GM23338 (cell line): ENCODE results near the gene DDX39B. TPM values are rescaled to one million over a fixed set of nuclear protein-coding genes. Genes with fewer than 3 reads are reported as not detected.

ENCODE experiments used
- ATAC-seq: fragments of 200-7000 bp; cut with Tn5 transposase; 3 replicates; pipeline ENCODE4 v1.9.1; 2020
- DNase-seq: peaks from one replicate; pipeline ENCODE4 v3.0.0-alpha.2; 2015; ENCODE audit warnings: low spot score
- H2AFZ ChIP-seq: fragments of 200-600 bp; sonication (generic); 2 replicates; pipeline ENCODE4 v1.8.0; 2016; ENCODE audit warnings: antibody characterized with exemption, mild to moderate bottlenecking, moderate library complexity
- H3F3A ChIP-seq: fragments of 200-600 bp; sonication (generic); replicated peaks from 2 replicates; pipeline ENCODE4 v1.8.0; 2017; ENCODE audit warnings: antibody characterized with exemption, mixed run types, low read depth
- H3K27ac ChIP-seq: fragments of 200-600 bp; sonication (generic); 2 replicates; pipeline ENCODE4 v1.6.1; 2016; ENCODE audit warnings: low read depth
- H3K27me3 ChIP-seq: fragments of 200-600 bp; sonication (generic); 2 replicates; pipeline ENCODE4 v1.8.0; 2016; ENCODE audit warnings: mild to moderate bottlenecking, mixed run types, moderate library complexity; ENCODE audit not compliant: insufficient read depth
- H3K36me3 ChIP-seq: fragments of 200-600 bp; sonication (generic); 2 replicates; pipeline ENCODE4 v1.8.0; 2016; ENCODE audit warnings: mild to moderate bottlenecking; ENCODE audit not compliant: insufficient read depth
- H3K4me1 ChIP-seq: fragments of 200-600 bp; sonication (generic); 2 replicates; pipeline ENCODE4 v1.8.0; 2016; ENCODE audit warnings: mild to moderate bottlenecking, moderate library complexity; ENCODE audit not compliant: insufficient read depth
- H3K4me2 ChIP-seq: fragments of 200-600 bp; sonication (generic); 2 replicates; pipeline ENCODE4 v1.7.1; 2017; ENCODE audit warnings: mixed run types
- H3K4me3 ChIP-seq: fragments of 200-600 bp; sonication (generic); 2 replicates; pipeline ENCODE4 v1.6.1; 2016; ENCODE audit warnings: mixed run types
- H3K79me2 ChIP-seq: fragments of 200-600 bp; sonication (generic); replicated peaks from 2 replicates; pipeline ENCODE4 v1.8.0; 2017; ENCODE audit warnings: mild to moderate bottlenecking; ENCODE audit not compliant: insufficient read depth
- H3K9me2 ChIP-seq: fragments of 200-600 bp; sonication (generic); 2 replicates; pipeline ENCODE4 v1.8.0; 2017; ENCODE audit not compliant: insufficient read depth
- H4K20me1 ChIP-seq: fragments of 200-600 bp; sonication (generic); replicated peaks from 2 replicates; pipeline ENCODE4 v1.8.0; 2017; ENCODE audit warnings: mild to moderate bottlenecking; ENCODE audit not compliant: insufficient read depth
- H3K27ac Mint-ChIP-seq: 2 replicates; pipeline ENCODE4 v1.8.0; 2020; ENCODE audit warnings: inconsistent platforms, mild to moderate bottlenecking, moderate library complexity, mixed read lengths
- H3K27me3 Mint-ChIP-seq: 3 replicates; pipeline ENCODE4 v1.8.0; 2022; ENCODE audit warnings: low read depth, mild to moderate bottlenecking, moderate library complexity, mixed read lengths, inconsistent platforms; ENCODE audit not compliant: insufficient read depth, poor library complexity
- H3K36me3 Mint-ChIP-seq: 3 replicates; pipeline ENCODE4 v1.8.0; 2021; ENCODE audit warnings: low read depth, mild to moderate bottlenecking, inconsistent platforms, moderate library complexity, mixed read lengths
- H3K4me1 Mint-ChIP-seq: 3 replicates; pipeline ENCODE4 v1.8.0; 2020; ENCODE audit warnings: mild to moderate bottlenecking, inconsistent platforms, mixed read lengths
- H3K4me3 Mint-ChIP-seq: 3 replicates; pipeline ENCODE4 v1.8.0; 2021; ENCODE audit warnings: moderate library complexity, mild to moderate bottlenecking, inconsistent platforms, mixed read lengths
- H3K9me3 Mint-ChIP-seq: 3 replicates; pipeline ENCODE4 v1.8.0; 2020; ENCODE audit warnings: moderate library complexity, mild to moderate bottlenecking, inconsistent platforms, mixed read lengths
- CREB1 ChIP-seq: fragments of 250-450 bp; sonication (Bioruptor Pico); IDR thresholded peaks from 2 replicates; pipeline ENCODE4 v1.5.0; 2020; ENCODE audit warnings: low read depth, mild to moderate bottlenecking, moderate library complexity
- CTCF ChIP-seq, 2 experiments: fragments of 200-600 bp in 1 of 2; sonication (generic) in 1 of 2; conservative IDR thresholded peaks; 2 replicates each; pipeline versions ENCODE4 v1.5.1 to v1.6.1; 2016 to 2017; ENCODE audit warnings: antibody characterized with exemption in 2 of 2, low read depth in 2 of 2, mild to moderate bottlenecking in 2 of 2, moderate library complexity in 1 of 2
- ETS1 ChIP-seq: IDR thresholded peaks from 2 replicates; pipeline ENCODE4 v1.6.1; 2016; ENCODE audit warnings: antibody characterized with exemption
- EZH2 ChIP-seq: fragments of 200-600 bp; sonication (generic); IDR thresholded peaks from one replicate; pipeline ENCODE4 v1.8.0; 2017; ENCODE audit warnings: antibody characterized with exemption, mild to moderate bottlenecking, low read depth; ENCODE audit not compliant: unreplicated experiment
- EZH2phosphoT487 ChIP-seq: fragments of 200-600 bp; sonication (generic); IDR thresholded peaks from one replicate; pipeline ENCODE4 v1.8.1; 2018; ENCODE audit warnings: antibody characterized with exemption; ENCODE audit not compliant: unreplicated experiment
- JUNB ChIP-seq: IDR thresholded peaks from one replicate; pipeline ENCODE4 v1.6.1; 2016; ENCODE audit warnings: antibody characterized with exemption; ENCODE audit not compliant: unreplicated experiment
- NANOG ChIP-seq: IDR thresholded peaks from 2 replicates; pipeline ENCODE4 v1.6.1; 2016; ENCODE audit warnings: antibody characterized with exemption, borderline replicate concordance
- POLR2AphosphoS5 ChIP-seq: IDR thresholded peaks from 2 replicates; pipeline ENCODE4 v1.6.1; 2016; ENCODE audit warnings: antibody characterized with exemption, low read depth
- REST ChIP-seq: IDR thresholded peaks from one replicate; pipeline ENCODE4 v1.6.1; 2018; ENCODE audit warnings: antibody characterized with exemption; ENCODE audit not compliant: unreplicated experiment
- STAT1 ChIP-seq: IDR thresholded peaks from one replicate; pipeline ENCODE4 v1.6.1; 2016; ENCODE audit warnings: antibody characterized with exemption; ENCODE audit not compliant: unreplicated experiment
- ZNF114 ChIP-seq: fragments of 250-450 bp; sonication (Bioruptor Pico); IDR thresholded peaks from 2 replicates; pipeline ENCODE4 v1.5.0; 2020; ENCODE audit warnings: mild to moderate bottlenecking, moderate library complexity
- ZNF331 ChIP-seq: fragments of 250-450 bp; sonication (Bioruptor Pico); IDR thresholded peaks from 2 replicates; pipeline ENCODE4 v1.5.0; 2020; ENCODE audit warnings: low read depth, mild to moderate bottlenecking, moderate library complexity
- ZNF462 ChIP-seq: fragments of 250-450 bp; sonication (Bioruptor Pico); IDR thresholded peaks from 2 replicates; pipeline ENCODE4 v1.5.0; 2020; ENCODE audit warnings: mild to moderate bottlenecking, moderate library complexity
- polyA plus RNA-seq: library from polyadenylated mRNA; unstranded; fragments of >200 nt; fragmentation: Nextera tagmentation; extraction: Ambion mirVana; gene quantifications from 2 replicates; pipeline ENCODE4 v1.2.1, GENCODE V29; 2016
- total RNA-seq: library from RNA; depleted of rRNA; stranded (reverse); fragments of >200 nt; shearing (Covaris generic); gene quantifications from 2 replicates; pipeline ENCODE4 v1.2.3, GENCODE V29; 2014

The DDX39B gene
- total and polyA plus RNA-seq, 2 experiments from 2014 or later = 341 to 849 TPM

GRCh38 chr6:31531771-31532643 lies 9.8 kb downstream of the DDX39B start:
- H3K4me1 Mint-ChIP-seq = peaks cover 48% of the 10 kb centered on the region
- no peak overlapping the region for H3K4me3 ChIP-seq
- ATAC-seq (no peak), DNase-seq (no peak)
- H3K4me1 ChIP-seq = peaks cover 4% of the 10 kb centered on the region
- H3K36me3 ChIP-seq = peaks cover 73% of the 10 kb centered on the region
- H3K4me2 ChIP-seq = no peak overlapping the region
- H3K27ac Mint-ChIP-seq = 0 out of 2 replicates have a peak overlapping the region, but pooled peaks have one; percentile 76
- TF ChIP-seq ZNF331 (no peak), ZNF114 (CRISPR knock-in tag) (no peak), EZH2phosphoT487 (no peak), ZNF462 (CRISPR knock-in tag) (no peak), STAT1 (no peak), NANOG (no peak), JUNB (no peak), EZH2 (no peak), CREB1 (CRISPR knock-in tag) (no peak), ETS1 (no peak), REST (no peak), POLR2AphosphoS5 (no peak; the same call in 1 of the 2 replicates), CTCF (conservative IDR thresholded peaks at IDR 0.05; ENCODE audit: low read depth in 2 of 2) (no peak)
- H3F3A ChIP-seq = peaks cover 72% of the 10 kb centered on the region
- H3K27ac ChIP-seq = peak overlapping the region; percentile 52; the same call in 1 of the 2 replicates
- peaks cover 55% of the 10 kb centered on the region for H4K20me1 ChIP-seq
- H3K4me3 Mint-ChIP-seq = no peak overlapping the region
- peaks cover 84% of the 10 kb centered on the region for H3K36me3 Mint-ChIP-seq
- peaks cover 19% of the 10 kb centered on the region for H3K27me3 Mint-ChIP-seq
- H2AFZ ChIP-seq = no peak overlapping the region
- H3K79me2 ChIP-seq = peaks cover 50% of the 10 kb centered on the region
- no peaks in the 10 kb centered on the region for H3K9me3 Mint-ChIP-seq
- no peaks in the 10 kb centered on the region for H3K27me3 ChIP-seq
- H3K9me2 ChIP-seq = no peaks in the 10 kb centered on the region
